Chondrocyte (in vitro differentiated cells): ENCODE results near the gene LRP11. TPM values are rescaled to one million over a fixed set of nuclear protein-coding genes. Genes with fewer than 3 reads are reported as not detected.

ENCODE experiments used
- DNase-seq: peaks from one replicate; pipeline ENCODE4 v3.0.0; 2021; ENCODE audit warnings: mixed read lengths, low spot score
- H3K27ac Mint-ChIP-seq: one replicate; pipeline ENCODE4 v1.8.0; 2021; ENCODE audit warnings: mild to moderate bottlenecking, moderate library complexity, mixed read lengths; ENCODE audit not compliant: unreplicated experiment
- H3K27me3 Mint-ChIP-seq: 2 replicates; pipeline ENCODE4 v1.8.0; 2021; ENCODE audit warnings: low read depth, mixed read lengths
- H3K36me3 Mint-ChIP-seq: 2 replicates; pipeline ENCODE4 v1.8.0; 2021; ENCODE audit warnings: low read depth, mixed read lengths
- H3K4me1 Mint-ChIP-seq: 2 replicates; pipeline ENCODE4 v1.8.0; 2021; ENCODE audit warnings: low read depth, mild to moderate bottlenecking, mixed read lengths
- H3K4me3 Mint-ChIP-seq: one replicate; pipeline ENCODE4 v1.8.0; 2021; ENCODE audit warnings: mild to moderate bottlenecking, moderate library complexity, mixed read lengths; ENCODE audit not compliant: unreplicated experiment
- H3K9me3 Mint-ChIP-seq: 2 replicates; pipeline ENCODE4 v1.8.0; 2021; ENCODE audit warnings: low read depth, mixed read lengths
- CTCF ChIP-seq: fragments of 200-600 bp; sonication (generic); IDR thresholded peaks from 2 replicates; pipeline ENCODE4 v1.5.0; 2021; ENCODE audit warnings: antibody characterized with exemption, mild to moderate bottlenecking, moderate library complexity
- total RNA-seq: library from RNA; stranded (reverse); gene quantifications from 3 replicates; pipeline ENCODE4 v1.2.1, GENCODE V29; 2021

Gene LRP11
- total RNA-seq, 1 donor from 2014 or later = 61.9 TPM

GRCh38 chr6:149860834-149861602 lies 3.1 kb downstream of the LRP11 start:
- peak; percentile 62 for TF ChIP-seq CTCF
- H3K27ac Mint-ChIP-seq = peak overlapping the region; percentile 83
- DNase-seq = no peak
- no peaks in the 10 kb centered on the region for H3K36me3 Mint-ChIP-seq
- H3K4me3 Mint-ChIP-seq = peak overlapping the region; percentile 8
- H3K27me3 Mint-ChIP-seq = no peaks in the 10 kb centered on the region
- H3K4me1 Mint-ChIP-seq = peaks cover 80% of the 10 kb centered on the region
- H3K9me3 Mint-ChIP-seq = no peaks in the 10 kb centered on the region

GRCh38 chr6:149860513-149860833 lies 3.7 kb downstream of the LRP11 start:
- no peak for DNase-seq
- H3K36me3 Mint-ChIP-seq = no peaks in the 10 kb centered on the region
- no peaks in the 10 kb centered on the region for H3K27me3 Mint-ChIP-seq
- H3K4me3 Mint-ChIP-seq = peak overlapping the region; percentile 5
- H3K9me3 Mint-ChIP-seq = no peaks in the 10 kb centered on the region
- TF ChIP-seq CTCF = no peak
- peaks cover 85% of the 10 kb centered on the region for H3K4me1 Mint-ChIP-seq
- H3K27ac Mint-ChIP-seq = peak overlapping the region; percentile 83

GRCh38 chr6:149859938-149860337 lies 4.2 kb downstream of the LRP11 start:
- H3K36me3 Mint-ChIP-seq = no peaks in the 10 kb centered on the region
- no peak overlapping the region for H3K4me3 Mint-ChIP-seq
- H3K4me1 Mint-ChIP-seq = peaks cover 86% of the 10 kb centered on the region
- TF ChIP-seq CTCF = no peak
- no peaks in the 10 kb centered on the region for H3K27me3 Mint-ChIP-seq
- peak overlapping the region; percentile 88 for H3K27ac Mint-ChIP-seq
- no peak for DNase-seq
- no peaks in the 10 kb centered on the region for H3K9me3 Mint-ChIP-seq

GRCh38 chr6:149859368-149859767 lies 4.8 kb downstream of the LRP11 start:
- DNase-seq = no peak

DNA sequence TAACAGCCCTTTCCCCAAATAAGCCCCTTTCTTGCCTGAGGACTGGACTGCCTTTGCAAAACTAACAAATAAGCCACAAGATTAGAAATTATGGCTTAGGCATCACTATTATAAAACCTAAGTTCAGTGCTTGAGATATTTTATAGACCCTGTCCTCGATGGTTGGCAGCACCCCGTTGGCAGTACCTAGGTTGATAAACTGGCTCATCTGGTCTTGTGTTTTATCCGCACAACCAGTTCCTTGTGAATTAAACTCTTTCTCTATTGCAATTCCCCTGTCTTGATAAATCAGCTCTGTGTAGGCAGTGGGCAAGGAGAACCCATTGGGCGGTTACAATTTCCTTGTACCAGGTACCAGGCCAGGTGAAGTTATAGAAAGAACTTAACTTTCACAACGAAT lies 6.6 kb downstream of the LRP11 start:
- H3K4me1 Mint-ChIP-seq = peaks cover 88% of the 10 kb centered on the region
- H3K9me3 Mint-ChIP-seq = no peaks in the 10 kb centered on the region
- H3K27ac Mint-ChIP-seq = peak overlapping the region; percentile 96
- no peak for DNase-seq
- peak overlapping the region; percentile 71 for H3K4me3 Mint-ChIP-seq
- no peaks in the 10 kb centered on the region for H3K27me3 Mint-ChIP-seq
- no peaks in the 10 kb centered on the region for H3K36me3 Mint-ChIP-seq
- TF ChIP-seq CTCF = no peak

More at GRCh38 chr6:149859368-149859767, 4.8 kb downstream of the LRP11 start:
- TF ChIP-seq CTCF = no peak
- Mint-ChIP-seq H3K27ac (peak overlapping the region; percentile 88), H3K4me1 (peaks cover 87% of the 10 kb centered on the region), H3K36me3 (no peaks in the 10 kb centered on the region), H3K9me3 (no peaks in the 10 kb centered on the region), H3K4me3 (peak overlapping the region; percentile 17), H3K27me3 (no peaks in the 10 kb centered on the region)
